NCI-H187 treated with DMSO at 0.1 percent for 48 hours (cell line): ENCODE results near the gene STARD10.
"Not testable (repeated sequence)": the region's sequence is repeated elsewhere in the genome, so short reads cannot be mapped to it uniquely, and the experiment has no call there.

Source experiments
- DNase-seq: peaks from one replicate; lab custom pipeline; 2025; lab: John Stamatoyannopoulos, UW

The STARD10 gene, protein sequence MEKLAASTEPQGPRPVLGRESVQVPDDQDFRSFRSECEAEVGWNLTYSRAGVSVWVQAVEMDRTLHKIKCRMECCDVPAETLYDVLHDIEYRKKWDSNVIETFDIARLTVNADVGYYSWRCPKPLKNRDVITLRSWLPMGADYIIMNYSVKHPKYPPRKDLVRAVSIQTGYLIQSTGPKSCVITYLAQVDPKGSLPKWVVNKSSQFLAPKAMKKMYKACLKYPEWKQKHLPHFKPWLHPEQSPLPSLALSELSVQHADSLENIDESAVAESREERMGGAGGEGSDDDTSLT

DNA sequence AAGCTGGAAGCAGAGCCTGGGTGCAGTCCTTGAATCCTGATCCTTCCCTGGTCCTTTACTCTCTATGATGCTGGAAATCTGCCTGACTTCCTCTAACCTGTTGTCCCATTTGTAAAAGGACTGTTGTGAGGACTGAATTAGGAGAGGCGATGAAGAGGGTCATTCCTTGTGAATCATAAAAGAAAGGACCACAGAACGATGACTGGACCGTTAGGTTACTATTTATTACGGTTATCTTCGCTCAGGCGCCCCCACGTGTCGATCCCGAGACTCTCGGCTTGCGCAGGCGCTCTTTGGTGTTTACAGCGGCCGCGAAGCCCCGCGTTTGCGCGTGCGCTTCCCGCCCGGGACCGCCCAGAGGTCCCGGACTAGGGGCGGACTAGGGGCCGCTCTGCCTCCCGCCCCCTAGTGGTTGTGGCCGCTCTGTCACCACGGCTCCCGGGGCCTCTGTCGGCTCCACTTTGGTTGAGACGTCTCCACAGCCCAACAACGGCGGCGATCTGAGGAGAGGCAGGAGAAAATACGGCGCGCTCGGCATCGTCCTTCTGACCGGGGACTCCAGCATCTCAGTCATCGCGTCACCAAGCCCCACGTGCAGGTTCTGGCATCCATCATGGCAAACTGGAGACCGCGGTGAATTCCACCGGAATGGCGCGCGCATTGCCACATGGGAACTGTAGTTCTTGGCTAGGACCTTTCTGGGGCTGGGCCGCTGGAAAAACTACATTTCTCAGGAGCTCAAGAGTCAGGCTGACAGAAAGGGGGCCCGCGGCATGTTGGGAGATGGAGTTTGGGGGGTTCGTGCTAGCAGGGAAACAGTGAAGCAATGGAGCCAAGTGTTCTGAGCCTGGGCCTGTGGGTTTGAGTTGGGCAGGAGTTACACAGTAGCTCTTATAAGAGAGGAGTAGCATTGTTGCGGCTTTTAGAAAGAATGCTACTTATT is at the start of gene STARD10:
Gene STARD10 (minus strand): TSS at position 623 of the 943 bp plus-strand sequence. CDS start 12,866 bp downstream, outside the sequence.
- DNase-seq = peak; percentile 72

DNA sequence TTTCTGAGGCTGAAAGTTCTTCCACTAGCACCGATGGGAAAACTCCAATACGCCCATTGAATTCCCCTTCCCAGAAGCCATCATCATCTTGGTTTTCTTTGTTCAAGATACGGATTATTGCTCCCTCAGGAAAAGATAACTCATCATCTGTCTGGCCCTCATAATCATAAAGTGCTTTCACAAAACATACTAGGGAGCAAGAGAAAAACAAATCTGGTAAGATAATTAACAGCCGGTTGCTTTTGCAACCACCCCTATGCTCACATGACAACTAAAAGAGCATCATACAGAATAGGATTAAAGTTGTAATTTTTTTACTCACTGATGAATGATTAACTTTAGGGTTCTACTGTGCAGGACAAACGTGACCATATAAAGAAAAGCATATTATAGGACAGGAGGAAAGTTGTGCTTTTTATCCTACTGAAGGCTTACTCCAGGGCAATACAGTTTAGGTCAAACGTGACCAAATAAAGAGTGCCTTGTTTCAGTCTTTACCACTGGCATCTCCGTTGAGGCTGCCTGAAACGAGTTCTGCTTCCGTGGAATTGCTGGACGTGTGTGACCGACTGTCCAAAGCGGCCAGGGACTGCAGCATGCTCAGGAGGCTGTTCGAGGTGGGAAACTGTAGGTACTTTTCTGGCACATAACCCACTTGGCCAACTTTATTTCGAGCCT is 48.9 kb upstream of the STARD10 start:
- no peak for DNase-seq

DNA sequence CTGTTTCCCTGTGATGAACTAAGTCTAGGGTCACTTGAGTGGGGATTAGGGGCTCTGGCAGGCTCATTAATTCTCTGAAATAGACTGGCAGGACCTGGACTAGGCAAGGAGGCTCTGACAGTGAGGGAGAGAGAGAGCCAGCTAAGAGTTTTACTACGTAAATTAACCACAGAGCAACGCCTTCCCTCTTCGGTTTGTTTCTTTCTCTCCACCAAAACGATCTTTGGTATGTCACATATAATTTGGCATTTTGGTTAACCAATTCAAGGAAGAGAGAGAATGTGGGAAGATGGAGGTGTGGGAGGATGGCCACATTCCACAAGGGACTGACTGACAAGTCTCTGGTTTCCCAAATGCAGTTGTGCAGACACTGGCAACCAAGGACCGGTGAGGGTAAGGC is 48.3 kb upstream of the STARD10 start:
- no peak for DNase-seq

DNA sequence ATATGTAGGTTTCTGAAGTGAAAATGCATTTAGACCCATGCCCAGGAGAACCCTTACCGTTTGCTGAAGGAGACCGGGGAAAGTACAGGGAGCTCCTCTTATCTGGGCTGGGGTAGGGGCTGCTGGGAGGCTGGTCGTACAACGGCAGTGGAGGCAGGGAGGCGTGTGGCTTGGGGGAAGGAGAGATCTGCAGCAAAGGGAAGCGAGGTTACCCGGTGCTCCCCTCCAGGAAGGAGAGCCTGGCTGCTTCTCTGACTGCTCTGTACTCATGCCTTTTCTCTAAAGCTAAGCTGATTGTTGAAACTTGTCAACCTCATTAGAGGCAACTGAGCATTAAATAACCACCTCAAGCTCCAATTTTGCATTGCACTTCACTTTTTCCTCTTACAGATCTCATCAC is 47.5 kb upstream of the STARD10 start:
- DNase-seq = no peak

DNA sequence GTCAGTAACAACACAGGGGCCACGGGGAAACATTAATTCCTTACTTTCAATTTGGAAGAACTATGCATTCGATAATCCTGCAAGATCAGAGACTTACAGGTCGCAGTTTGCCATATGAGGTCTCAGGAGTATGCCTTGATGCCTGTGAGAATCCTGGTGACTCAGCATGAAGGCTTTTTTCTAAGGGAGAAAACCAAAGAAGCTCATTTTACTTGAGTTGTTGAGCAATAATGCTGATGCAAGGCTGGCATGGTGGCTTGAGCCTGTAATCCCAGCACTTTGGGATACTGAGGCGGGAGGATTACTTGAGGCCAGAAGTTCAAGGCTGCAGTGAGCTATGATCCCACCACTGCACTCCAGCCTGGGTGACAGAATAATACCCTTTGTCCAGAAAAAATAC is 46.9 kb upstream of the STARD10 start:
- no peak for DNase-seq

DNA sequence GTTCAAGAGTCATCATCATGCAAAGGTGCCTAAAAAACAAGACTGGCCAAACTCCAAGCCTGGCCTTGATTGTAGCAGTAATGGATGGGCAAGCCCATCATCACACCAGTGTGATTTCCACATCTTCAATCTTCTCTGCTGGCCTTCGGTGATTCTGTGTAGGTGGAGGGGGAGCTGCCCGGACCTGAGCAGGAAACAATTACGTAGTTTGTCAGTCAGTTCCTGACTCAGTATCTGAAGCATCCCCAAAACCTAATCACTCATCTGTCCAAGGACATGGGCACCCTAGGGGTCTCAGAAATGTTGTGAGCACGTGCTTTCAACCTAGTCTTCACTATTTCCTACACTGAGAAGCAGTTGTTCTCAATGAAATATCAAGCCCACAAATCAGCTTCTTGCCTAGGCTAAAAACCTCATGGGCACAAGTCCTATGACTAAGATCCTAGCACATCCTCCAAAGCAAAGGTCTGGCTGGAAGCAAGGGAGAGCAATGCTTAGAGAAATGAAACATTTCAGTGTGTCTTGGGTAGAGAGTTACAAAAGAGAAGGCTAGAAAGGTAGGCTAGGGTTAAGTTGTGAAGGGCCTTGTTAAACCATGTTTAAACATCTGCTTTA is 45.0 kb upstream of the STARD10 start:
- DNase-seq = no peak

DNA sequence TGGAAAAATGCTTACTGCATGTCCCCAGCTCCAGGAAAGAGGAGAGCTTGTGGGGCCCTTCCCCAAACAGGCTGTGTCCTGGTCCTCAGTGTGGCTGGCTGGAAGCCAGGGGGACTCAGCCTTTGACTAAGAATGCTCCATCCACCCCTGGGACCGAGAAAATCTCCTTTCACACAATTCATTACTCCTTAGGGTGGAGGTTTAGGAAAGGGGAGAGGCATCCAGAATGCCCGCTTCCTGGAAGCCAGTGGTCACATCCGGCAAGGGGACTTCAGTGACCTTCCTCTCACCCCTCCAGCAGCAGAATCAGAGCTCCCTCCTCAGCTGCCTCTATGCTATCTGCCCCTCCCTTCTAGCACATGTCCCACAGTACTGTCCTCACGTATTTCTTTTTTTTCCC is 42.3 kb upstream of the STARD10 start:
- DNase-seq = no peak

DNA sequence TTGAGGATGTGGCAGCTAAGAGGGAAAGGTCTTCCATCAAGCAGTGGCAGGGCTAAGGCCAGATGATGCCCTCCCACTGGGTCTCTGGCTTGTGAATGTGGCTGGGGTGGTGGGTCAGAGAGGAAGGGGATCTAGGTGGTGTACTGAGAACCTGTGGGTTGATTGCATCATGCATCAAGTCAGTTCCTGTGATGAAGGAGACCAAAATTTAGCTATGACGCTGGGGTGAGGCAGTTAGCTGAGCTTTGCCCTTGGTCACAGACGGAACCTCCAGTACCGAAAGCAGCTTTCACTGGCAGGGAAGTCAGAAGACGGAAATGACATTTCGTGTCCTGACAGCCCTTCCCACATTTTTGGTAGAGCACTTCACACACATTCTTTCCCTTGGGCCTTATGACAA is 41.1 kb upstream of the STARD10 start:
- DNase-seq = no peak

DNA sequence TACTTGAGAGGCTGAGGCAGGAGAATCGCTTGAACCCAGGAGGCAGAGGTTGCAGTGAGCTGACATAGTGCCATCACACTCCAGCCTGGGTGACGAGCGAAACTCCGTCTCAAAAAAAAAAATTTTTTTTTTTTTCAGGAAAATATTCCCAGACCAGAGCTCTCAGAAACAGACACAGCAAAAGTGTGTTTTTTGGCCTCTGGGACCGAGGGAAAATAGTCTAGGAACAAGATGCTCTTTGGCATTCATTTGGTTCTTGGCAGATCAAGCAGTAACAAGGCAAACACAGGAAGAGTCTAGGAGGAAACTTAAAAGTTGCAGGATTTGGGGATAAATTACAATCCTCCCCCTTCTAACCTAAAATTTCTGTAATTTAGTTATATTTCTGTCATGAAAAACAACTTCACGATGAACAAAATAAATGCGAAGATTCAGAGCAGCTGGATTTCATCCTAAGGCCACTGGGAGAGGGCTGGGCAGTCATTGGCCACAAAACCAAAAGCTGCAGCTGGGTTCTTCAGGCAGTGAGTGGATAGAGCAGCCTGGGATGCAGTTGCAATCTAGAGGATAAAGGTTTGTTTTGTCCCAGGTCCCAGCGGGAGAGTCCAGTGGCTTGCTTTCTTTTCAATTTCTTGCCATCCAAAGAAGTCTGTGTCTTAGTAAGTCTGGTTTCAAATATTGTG is 40.1 kb upstream of the STARD10 start:
- no peak for DNase-seq

DNA sequence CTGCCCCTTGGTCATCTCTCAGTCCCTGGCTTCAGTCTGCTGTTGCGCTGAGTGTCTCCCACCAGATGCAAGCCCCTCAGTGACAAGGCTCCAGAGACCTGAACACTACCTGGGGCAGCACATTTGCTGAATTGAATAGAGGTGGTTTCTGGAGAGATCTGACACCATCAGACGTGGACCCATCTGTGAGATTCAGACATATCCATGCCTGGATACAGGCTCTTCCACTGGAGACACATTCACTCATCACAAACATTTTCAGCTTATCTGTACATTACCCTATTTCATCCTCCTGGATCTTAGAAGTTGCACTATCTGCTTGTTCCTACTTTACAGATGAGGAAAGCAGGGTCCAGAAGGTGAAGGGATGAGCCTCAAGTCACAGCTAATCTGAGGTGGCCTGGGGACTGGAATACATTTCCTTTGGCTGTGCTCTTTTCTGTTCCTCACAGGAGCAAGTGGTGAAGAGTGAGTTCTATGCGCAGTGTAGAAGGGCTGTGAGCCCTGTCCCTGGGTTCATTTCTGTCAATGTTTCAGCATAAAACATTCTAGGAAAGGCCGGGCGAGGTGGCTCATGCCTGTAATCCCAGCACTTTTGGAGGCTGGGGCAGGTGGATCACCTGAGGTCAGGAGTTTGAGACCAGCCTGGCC is 39.4 kb upstream of the STARD10 start:
- no peak for DNase-seq

DNA sequence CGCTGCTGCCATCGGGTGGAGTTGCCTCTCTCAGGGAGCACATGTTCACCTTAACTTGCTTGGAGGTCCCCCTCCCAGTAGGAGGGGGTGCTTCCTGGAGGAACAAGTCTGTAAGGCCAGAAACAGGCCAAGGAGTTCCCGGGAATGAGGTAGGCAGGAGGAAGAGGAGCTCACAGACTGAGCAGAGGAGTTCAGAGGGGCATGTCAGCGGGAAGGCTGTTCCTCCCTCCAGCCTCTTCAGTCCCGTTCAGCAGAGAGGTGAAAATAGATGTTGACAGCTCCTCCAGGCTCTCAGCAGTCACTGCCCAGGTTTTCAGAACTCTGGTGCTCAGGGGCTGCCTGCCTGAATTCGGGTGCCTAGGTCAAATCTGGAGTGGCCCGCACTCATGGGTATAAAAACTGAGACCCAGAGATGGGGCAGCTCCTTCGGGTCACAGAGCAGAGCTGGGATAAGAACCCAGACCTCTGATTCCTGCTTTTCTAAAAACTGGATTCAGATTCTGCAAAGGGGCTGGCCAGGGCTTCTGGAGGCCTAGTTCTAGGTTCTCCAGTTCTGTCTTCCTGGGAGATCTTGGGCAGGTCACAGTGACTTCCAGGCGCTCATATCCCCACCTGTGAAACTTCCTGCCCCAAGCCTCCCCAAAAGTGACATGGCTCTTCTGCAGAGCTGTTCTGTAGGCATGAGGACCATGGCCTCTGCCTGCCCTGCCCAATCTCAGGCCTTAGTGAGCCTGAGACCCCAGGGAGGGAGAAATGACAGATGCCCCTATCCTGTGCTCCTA is 38.6 kb upstream of the STARD10 start:
- DNase-seq = no peak

DNA sequence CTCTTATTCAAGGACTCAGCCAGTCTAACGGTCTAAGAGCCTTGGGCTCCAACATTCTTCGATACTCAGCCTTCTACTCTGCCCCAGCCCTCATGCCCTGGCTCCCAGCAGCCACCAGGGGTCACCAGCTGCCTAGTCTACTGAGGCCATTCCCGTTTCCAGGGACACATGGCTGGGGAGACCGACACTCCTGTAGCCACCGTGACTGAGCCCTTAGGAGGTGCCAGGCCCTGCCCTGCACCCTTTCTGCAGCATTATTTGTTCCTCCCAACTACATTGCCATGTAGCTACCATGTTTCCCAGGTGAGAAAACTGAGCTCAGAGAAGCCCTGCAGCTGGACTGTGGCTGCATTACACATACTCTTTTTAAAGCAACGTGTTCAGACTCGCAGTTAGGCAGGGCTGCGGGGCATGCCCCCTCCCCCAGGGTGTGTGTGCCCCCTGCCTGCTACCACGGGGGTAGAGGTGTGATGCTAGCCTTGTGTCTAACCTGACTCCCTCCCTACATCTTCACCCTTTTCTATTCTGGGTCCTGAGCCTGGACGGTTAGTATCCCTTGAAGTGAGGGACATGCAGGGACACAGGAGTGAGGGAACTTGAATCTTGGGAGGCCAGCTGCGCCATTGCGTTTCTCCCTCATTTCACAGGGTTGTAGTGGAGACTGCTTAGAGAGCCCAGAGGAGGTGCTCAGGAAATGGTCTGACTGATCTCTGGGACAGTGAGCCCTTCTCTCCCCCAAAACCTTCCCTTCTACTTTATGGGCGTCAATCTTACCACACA is 37.9 kb upstream of the STARD10 start:
- peak; percentile 19 for DNase-seq

DNA sequence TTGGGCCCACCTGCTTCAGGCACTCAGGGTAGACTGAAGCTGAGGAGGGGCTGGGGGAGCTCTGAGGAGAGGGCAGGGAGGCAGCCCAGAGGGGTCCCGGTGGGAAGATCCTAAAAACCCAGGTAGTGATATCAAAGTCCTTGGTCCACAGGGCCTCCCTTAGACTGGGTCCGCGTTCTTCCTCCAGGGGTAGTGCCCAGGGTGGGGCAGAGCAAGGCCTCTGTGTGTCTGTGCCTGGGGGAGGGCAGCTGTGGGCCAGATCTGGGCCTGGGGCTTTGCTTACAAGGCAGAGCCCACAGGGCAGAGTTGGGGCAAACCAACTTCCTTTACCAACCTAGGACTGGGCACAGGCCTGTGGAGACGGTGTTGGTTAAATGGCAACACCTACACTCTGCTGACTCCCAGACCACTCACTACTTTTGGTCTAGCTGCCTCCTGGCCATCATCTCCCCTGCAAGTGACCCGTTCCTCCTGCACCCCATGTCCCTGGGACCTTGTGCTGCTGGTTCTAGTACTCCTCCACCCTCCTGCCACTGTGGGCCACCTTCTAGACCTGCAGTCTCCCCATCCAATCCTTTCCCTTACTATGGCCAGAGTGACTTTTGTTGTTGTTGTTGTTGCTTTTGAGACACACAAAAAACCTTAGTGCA is 36.2 kb upstream of the STARD10 start:
- no peak for DNase-seq

DNA sequence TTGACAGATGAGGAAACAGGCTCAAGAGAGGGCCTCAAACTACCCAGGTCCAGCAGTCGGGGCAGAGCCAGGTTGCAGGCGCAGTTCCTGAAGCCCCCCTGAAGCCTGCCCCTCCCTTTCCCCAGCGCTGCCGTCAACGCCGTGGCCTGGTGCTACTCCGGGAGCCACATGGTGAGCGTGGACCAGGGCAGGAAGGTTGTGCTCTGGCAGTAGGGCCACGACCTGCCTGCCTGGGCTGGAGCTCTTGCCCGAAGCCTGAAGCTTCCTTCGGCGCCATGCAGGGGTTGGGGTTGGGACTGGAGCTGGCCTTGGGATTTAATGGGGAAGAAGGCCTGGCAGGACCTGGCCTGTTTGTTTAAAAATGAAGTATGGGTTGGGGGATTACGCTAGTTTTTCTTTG is 35.3 kb upstream of the STARD10 start:
- no peak for DNase-seq

DNA sequence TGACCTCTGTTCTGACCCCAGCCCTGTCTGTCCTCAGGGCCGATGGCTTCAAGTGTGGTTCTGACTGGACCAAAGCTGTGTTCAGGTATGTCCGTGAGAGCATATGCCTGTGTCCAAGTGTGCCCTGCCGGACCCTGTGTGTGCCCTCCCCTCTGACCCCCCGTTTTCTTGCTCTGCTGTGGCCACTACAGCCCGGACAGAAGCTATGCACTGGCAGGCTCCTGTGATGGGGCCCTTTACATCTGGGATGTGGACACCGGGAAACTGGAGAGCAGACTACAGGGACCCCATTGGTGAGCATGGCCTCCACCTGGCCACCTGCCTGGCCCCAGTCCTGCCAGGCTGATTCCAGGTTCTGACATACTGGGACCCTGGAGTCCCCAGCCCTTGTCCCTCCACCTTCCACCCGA is 34.9 kb upstream of the STARD10 start:
- no peak for DNase-seq

DNA sequence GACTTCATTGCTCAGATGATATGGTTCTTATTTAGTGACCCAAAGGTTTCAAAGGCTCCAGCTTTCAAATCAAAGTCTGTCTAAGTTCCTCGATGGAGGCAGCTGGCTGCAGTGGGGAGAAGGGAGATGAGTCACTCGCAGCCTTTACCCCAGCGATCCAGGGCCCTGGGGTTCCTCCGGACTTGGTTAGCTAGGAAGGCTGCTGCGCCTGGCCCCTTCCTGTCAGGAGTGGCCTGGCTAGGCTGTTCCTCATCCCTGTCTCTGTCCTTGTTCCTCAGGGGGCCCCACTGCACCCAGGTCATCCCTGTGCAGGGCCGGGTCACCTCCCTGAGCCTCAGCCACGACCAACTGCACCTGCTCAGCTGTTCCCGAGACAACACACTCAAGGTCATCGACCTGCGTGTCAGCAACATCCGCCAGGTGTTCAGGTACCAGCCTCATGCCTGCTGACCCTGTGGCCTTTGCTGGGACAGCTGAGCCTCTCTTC is 34.3 kb upstream of the STARD10 start:
- DNase-seq = no peak

DNA sequence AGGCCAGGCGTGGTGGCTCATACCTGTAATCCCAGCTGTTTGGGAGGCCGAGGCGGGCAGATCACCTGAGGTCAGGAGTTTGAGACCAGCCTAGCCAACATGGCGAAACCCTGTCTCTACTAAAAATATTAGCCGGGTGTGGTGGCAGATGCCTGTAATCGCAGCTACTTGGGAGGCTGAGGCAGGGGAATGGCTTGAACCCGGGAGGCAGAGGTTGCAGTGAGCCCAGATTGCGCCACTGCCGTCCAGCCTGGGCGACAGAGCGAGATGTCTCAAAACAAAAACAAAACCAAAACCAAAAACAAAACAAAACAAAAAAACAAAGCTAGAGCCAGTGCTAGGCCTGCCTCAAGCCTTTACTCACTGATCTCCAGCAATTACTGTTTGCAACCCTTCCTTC is 33.8 kb upstream of the STARD10 start:
- not testable (repeated sequence) for DNase-seq

DNA sequence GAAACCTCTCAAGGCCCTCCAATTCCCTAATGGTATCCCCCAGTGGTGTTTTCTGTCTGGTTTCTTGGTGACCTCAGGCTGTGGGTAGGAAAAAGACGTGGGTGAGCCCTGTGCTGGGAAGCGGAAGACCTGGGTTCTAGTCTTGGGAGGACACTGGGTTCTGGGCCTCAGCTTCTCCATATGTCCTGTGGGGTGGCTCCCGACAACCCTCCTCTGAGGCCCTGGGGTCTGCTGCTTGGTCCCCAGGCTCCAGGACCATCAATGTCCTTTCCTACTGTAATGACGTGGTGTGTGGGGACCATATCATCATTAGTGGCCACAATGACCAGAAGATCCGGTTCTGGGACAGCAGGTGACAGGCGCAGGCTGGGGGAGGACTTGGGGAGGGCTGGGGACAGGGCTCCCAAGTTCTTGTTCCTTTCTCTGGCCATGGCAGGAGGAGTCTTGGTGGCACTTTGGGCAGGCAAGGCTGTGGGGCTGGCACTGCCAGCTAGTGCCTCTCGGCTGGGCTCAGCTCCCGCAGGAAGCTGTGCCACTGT is 33.2 kb upstream of the STARD10 start:
- no peak for DNase-seq
